Measurements from ENCODE around the gene TRAPPC8. TPM values are rescaled to one million over a fixed set of nuclear protein-coding genes. Genes with fewer than 3 reads are reported as not detected.

TRAPPC8 gene
- total RNA-seq, 2 donors from 2014 or later: 43.1 to 49.2 TPM

DNA sequence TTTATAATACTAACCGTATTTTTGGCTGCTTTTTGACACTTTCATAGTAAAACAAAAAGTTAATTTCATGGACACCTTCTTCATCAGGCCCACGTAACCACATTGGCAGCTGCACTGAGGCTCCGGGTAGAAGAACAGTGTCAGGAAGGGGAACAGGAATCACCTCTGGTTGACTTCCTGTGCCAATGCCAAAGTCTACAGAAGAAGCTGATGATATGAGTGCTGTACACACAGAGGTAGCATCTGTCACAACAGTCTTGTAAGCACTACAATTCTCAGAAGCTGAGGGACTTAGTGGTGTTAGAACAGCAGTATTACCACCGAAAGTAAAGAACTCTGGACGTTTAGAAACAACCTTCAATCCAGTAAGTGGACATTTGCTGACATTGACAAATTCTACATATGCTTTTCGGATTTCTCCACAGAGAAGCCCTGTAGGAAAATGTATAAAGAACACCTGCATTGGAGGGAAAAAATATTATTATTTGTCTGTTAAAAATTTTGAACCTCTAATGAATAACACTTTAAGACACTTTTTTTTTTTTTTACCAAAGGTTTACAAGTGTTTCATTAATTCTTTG lies 85.3 kb downstream of the TRAPPC8 start:
- no peak for TF ChIP-seq CTCF (IDR thresholded peaks at IDR 0.05)
- no peaks in the 10 kb centered on the region for H3K36me3 ChIP-seq
- no peak for DNase-seq

DNA sequence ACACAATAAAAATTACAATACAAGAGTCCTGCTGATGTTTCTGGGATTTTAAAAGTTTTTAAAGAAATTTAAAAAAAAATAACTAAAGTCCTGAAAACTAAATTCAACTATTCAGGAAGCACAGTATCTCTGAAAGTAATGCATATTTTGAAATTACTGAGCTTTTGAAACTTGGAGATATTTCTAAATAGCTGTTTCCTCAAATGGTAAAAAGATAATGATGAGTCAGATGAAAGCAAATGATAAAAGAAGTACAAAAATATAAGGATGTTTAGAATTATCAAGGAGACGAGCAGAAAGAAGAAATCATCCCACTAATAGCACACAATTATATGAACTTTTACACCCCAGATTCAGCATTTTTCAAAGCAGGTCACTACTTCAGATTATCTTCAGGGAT lies 92.1 kb downstream of the TRAPPC8 start:
- H3K4me1 ChIP-seq: no peaks in the 10 kb centered on the region
- TF ChIP-seq CTCF (IDR thresholded peaks at IDR 0.05): no peak
- H3K9me3 ChIP-seq: no peaks in the 10 kb centered on the region
- no peaks in the 10 kb centered on the region for H3K27me3 ChIP-seq
- no peak overlapping the region for H3K9ac ChIP-seq (ENCODE audit: low read depth in 2 of 2, low read length in 2 of 2)
- intact Hi-C loops (cut with DNase I): loop anchor here (10.0 kb wide), 1 partner anchor 274 kb away; no protein-coding TSS in a partner anchor
- H3K4me3 ChIP-seq: no peak overlapping the region
- DNase-seq: no peak
- H3K27ac ChIP-seq: no peak overlapping the region
- H3K36me3 ChIP-seq: peaks cover 6% of the 10 kb centered on the region

More for the DNA sequence above, 85.3 kb downstream of the TRAPPC8 start:
- no peaks in the 10 kb centered on the region for H3K9me3 ChIP-seq
- H3K27ac ChIP-seq: no peak overlapping the region
- no peak overlapping the region for H3K4me3 ChIP-seq
- no peaks in the 10 kb centered on the region for H3K27me3 ChIP-seq
- H3K9ac ChIP-seq (ENCODE audit: low read depth in 2 of 2, low read length in 2 of 2): no peak overlapping the region
- intact Hi-C loops (cut with DNase I): loop anchor here (10.0 kb wide), 1 partner anchor 267 kb away; no protein-coding TSS in a partner anchor
- no peaks in the 10 kb centered on the region for H3K4me1 ChIP-seq

DNA sequence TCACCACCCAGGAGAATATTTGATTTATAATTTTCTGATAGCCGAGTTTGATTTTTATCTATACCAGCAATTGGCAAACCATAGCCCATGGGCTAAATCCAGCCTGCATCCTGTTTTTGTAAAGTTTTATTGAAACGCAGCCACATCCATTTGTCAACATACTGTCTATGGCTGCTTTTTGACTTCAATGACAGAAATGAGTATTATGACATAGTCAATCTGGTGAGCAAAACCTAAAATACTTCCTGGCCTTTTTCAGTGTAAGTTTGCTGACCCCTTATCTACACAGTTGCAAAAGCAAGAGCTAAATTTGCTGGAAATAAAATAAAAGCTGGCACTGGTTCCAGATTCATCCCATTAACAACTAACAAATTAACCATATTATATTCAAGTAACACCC lies 102.4 kb downstream of the TRAPPC8 start:
- intact Hi-C loops (cut with DNase I): loop anchor here (10.0 kb wide), 1 partner anchor 54 kb away; no protein-coding TSS in a partner anchor
- Histone ChIP-seq H3K9me3 (no peaks in the 10 kb centered on the region), H3K27ac (no peak overlapping the region), H3K27me3 (no peaks in the 10 kb centered on the region), H3K4me3 (no peak overlapping the region), H3K4me1 (no peaks in the 10 kb centered on the region), H3K9ac (ENCODE audit: low read depth in 2 of 2, low read length in 2 of 2) (no peak overlapping the region), H3K36me3 (no peaks in the 10 kb centered on the region)
- no peak for DNase-seq
- no peak for TF ChIP-seq CTCF (IDR thresholded peaks at IDR 0.05)

GRCh38 chr18:31837879-31838278 lies 105.0 kb downstream of the TRAPPC8 start:
- H3K27me3 ChIP-seq: no peaks in the 10 kb centered on the region
- H3K36me3 ChIP-seq: no peaks in the 10 kb centered on the region
- intact Hi-C loops (cut with DNase I): no loop called here
- DNase-seq: no peak
- no peak overlapping the region for H3K27ac ChIP-seq
- no peaks in the 10 kb centered on the region for H3K9me3 ChIP-seq
- no peak for TF ChIP-seq CTCF (IDR thresholded peaks at IDR 0.05)
- H3K4me3 ChIP-seq: no peak overlapping the region
- no peak overlapping the region for H3K9ac ChIP-seq (ENCODE audit: low read depth in 2 of 2, low read length in 2 of 2)
- no peaks in the 10 kb centered on the region for H3K4me1 ChIP-seq

DNA sequence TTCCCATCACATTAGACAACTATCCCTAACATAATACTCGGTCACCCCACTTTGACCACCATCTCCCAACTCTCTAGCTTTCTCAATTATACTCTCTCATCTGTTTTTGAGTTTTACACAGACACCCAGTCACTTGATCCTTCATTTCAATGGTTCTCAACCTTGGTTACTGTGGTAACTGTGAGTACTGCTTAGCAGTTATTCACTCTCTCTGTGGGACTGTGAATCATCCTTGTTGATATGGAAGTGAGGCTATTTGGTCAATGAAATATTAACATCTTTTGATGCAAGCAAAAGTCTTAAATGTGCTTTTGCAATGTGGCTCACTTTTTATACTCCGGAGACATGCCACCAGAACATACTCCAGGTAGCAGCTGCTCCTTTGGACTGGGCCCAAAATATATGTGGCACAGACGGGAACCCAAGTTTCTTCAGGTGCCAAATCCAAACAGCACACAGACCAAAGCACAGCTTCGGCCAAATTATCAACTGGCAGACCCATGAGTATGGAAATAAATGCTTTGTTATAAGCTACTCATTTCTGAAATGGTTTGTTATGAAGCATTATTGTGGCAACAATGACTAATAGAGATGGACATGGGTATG lies 107.3 kb downstream of the TRAPPC8 start:
- no peaks in the 10 kb centered on the region for H3K9me3 ChIP-seq
- DNase-seq: no peak
- no peak overlapping the region for H3K27ac ChIP-seq
- H3K36me3 ChIP-seq: no peaks in the 10 kb centered on the region
- no peaks in the 10 kb centered on the region for H3K27me3 ChIP-seq
- no peak overlapping the region for H3K9ac ChIP-seq (ENCODE audit: low read depth in 2 of 2, low read length in 2 of 2)
- intact Hi-C loops (cut with DNase I): no loop called here
- no peak overlapping the region for H3K4me3 ChIP-seq
- no peak for TF ChIP-seq CTCF (IDR thresholded peaks at IDR 0.05)
- H3K4me1 ChIP-seq: no peaks in the 10 kb centered on the region
